Endothelial cell of umbilical vein (primary cell): ENCODE measurements around the gene DGCR2. TPM values are rescaled to one million over a fixed set of nuclear protein-coding genes. Genes with fewer than 3 reads are reported as not detected.

Experiments
- BruUV-seq: library from RNA; stranded (reverse); fragments of 400-500 nt; replicated peaks from 2 replicates; lab custom pipeline; 2021; lab: Mats Ljungman, UMichigan
- CTCF ChIA-PET: fragments of 300-600, 350-600 bp; sonication (Branson Sonifier 250); formaldehyde crosslinking; loops from one replicate; lab custom pipeline; 2021; ENCODE audit warnings: antibody characterized with exemption, inconsistent platforms; lab: Charles Lee
- POLR2A ChIA-PET: fragments of 300-600, 350-600 bp; sonication (Branson Sonifier 250); formaldehyde crosslinking; loops from one replicate; lab custom pipeline; 2021; ENCODE audit warnings: antibody characterized with exemption, inconsistent platforms; lab: Charles Lee
- DNase-seq: peaks from one replicate; pipeline ENCODE4 v3.0.0-alpha.2; 2011; ENCODE audit warnings: low read depth, low spot score
- FAIRE-seq: peaks from 2 replicates; lab custom pipeline; 2011; peaks lifted over from hg19 to GRCh38; lab: Jason Lieb, UNC
- H2AFZ ChIP-seq: 2 replicates; pipeline ENCODE4 v1.6.0; 2012; ENCODE audit warnings: low read depth, low read length, control low read depth, inconsistent platforms
- H3K27ac ChIP-seq: 2 replicates; pipeline ENCODE4 v1.5.1; 2011; ENCODE audit warnings: low read depth, mild to moderate bottlenecking, control low read depth, low read length, moderate library complexity; ENCODE audit not compliant: insufficient read depth
- H3K27me3 ChIP-seq, 2 experiments: 2 replicates each; pipeline versions ENCODE4 v1.6.0 to v1.6.1; 2011; ENCODE audit warnings: low read length in 2 of 2, mixed read lengths in 1 of 2; ENCODE audit not compliant: control insufficient read depth in 2 of 2, insufficient read depth in 2 of 2
- H3K36me3 ChIP-seq, 2 experiments: 2 replicates in 1 of 2; 3 replicates in 1 of 2; pipeline ENCODE4 v1.5.1; 2011; ENCODE audit warnings: low read length in 2 of 2, mild to moderate bottlenecking in 1 of 2, moderate library complexity in 1 of 2; ENCODE audit not compliant: control insufficient read depth in 2 of 2, insufficient read depth in 2 of 2; ENCODE audit errors: extremely low read depth in 1 of 2
- H3K4me1 ChIP-seq: 3 replicates; pipeline ENCODE4 v1.5.1; 2011; ENCODE audit warnings: mild to moderate bottlenecking, low read length; ENCODE audit not compliant: control insufficient read depth, insufficient read depth; ENCODE audit errors: extremely low read depth
- H3K4me2 ChIP-seq: 2 replicates; pipeline ENCODE4 v1.6.1; 2011; ENCODE audit warnings: low read length, control low read depth, mixed read lengths; ENCODE audit not compliant: insufficient read depth
- H3K4me3 ChIP-seq, 3 experiments: fragments of 200-600 bp in 1 of 3; sonication (generic), shearing (Covaris generic) in 1 of 3; replicated peaks in 1 of 3; 2 replicates each; pipeline ENCODE4 v1.5.1; 2011 to 2016; ENCODE audit warnings: control low read depth in 3 of 3, low read length in 3 of 3, mild to moderate bottlenecking in 2 of 3, inconsistent platforms in 1 of 3, low read depth in 1 of 3, moderate library complexity in 1 of 3; ENCODE audit not compliant: insufficient read depth in 1 of 3
- H3K79me2 ChIP-seq: 2 replicates; pipeline ENCODE4 v1.6.0; 2012; ENCODE audit warnings: low read length, inconsistent platforms; ENCODE audit not compliant: control insufficient read depth, insufficient read depth
- H3K9ac ChIP-seq: replicated peaks from 2 replicates; pipeline ENCODE3; 2011; ENCODE audit warnings: low read length, control low read depth; ENCODE audit not compliant: insufficient read depth; ENCODE audit errors: extremely low read depth
- H3K9me1 ChIP-seq: replicated peaks from 3 replicates; pipeline ENCODE4 v1.6.0; 2011; ENCODE audit warnings: mild to moderate bottlenecking, low read length; ENCODE audit not compliant: control insufficient read depth, insufficient read depth; ENCODE audit errors: extremely low read depth
- H3K9me3 ChIP-seq: replicated peaks from 2 replicates; pipeline ENCODE4 v1.5.1; 2012; ENCODE audit warnings: low read length, inconsistent platforms; ENCODE audit not compliant: control insufficient read depth, insufficient read depth
- H4K20me1 ChIP-seq: replicated peaks from 2 replicates; pipeline ENCODE3; 2011; ENCODE audit warnings: mild to moderate bottlenecking, low read length; ENCODE audit not compliant: control insufficient read depth, insufficient read depth; ENCODE audit errors: extremely low read depth
- CTCF ChIP-seq, 2 donors: IDR thresholded peaks; 1 replicate in 1 of 2; 2 replicates in 1 of 2; pipeline ENCODE4 v1.5.1; 2011; ENCODE audit warnings: low read length in 2 of 2, mild to moderate bottlenecking in 2 of 2, moderate library complexity in 2 of 2, control low read depth in 1 of 2, inconsistent platforms in 1 of 2, low read depth in 1 of 2; ENCODE audit not compliant: insufficient read depth in 1 of 2; ENCODE audit errors: extremely low read depth in 1 of 2
- EZH2 ChIP-seq: IDR thresholded peaks from 2 replicates; pipeline ENCODE4 v1.6.1; 2012; ENCODE audit warnings: borderline replicate concordance, low read depth, mild to moderate bottlenecking, moderate library complexity, low read length, inconsistent platforms; ENCODE audit not compliant: severe bottlenecking
- FOS ChIP-seq: IDR thresholded peaks from 2 replicates; pipeline ENCODE4 v1.6.1; 2011; ENCODE audit warnings: mild to moderate bottlenecking, low read length, moderate library complexity, borderline replicate concordance; ENCODE audit not compliant: insufficient read depth
- GATA2 ChIP-seq: IDR thresholded peaks from 2 replicates; pipeline ENCODE4 v1.7.0; 2011; ENCODE audit warnings: low read depth, mild to moderate bottlenecking, moderate library complexity, mixed read lengths, low read length; ENCODE audit not compliant: insufficient read length, insufficient read depth
- JUN ChIP-seq: IDR thresholded peaks from 2 replicates; pipeline ENCODE4 v1.6.1; 2011; ENCODE audit warnings: borderline replicate concordance, low read depth; ENCODE audit not compliant: insufficient read length, insufficient read depth
- MYC ChIP-seq: IDR thresholded peaks from one replicate; pipeline ENCODE4 v1.6.1; 2011; ENCODE audit warnings: mild to moderate bottlenecking, low read depth, low read length
- POLR2A ChIP-seq: IDR thresholded peaks from 2 replicates; pipeline ENCODE4 v1.6.1; 2012; ENCODE audit warnings: low read depth, mild to moderate bottlenecking, control low read depth, low read length
- POLR2AphosphoS5 ChIP-seq: IDR thresholded peaks from 2 replicates; pipeline ENCODE4 v1.6.1; 2012; ENCODE audit warnings: low read depth, mild to moderate bottlenecking, control low read depth, low read length, moderate library complexity; ENCODE audit not compliant: insufficient read depth
- dilution Hi-C: fragments of 300-500 bp; cut with MboI; formaldehyde crosslinking; loops from one replicate; pipeline ENCODE4 v1.15.0; 2019; ENCODE audit warnings: low sequenced_read_pairs; ENCODE audit not compliant: extremely low pct_ligation_motif_present
- intact Hi-C: fragments of 100-400 bp; cut with micrococcal nuclease; formaldehyde crosslinking; loops from one replicate; pipeline ENCODE4 v1.10.0; 2022
- polyA plus RNA-seq, 4 experiments: library from polyadenylated mRNA; depleted of rRNA in 3 of 4; stranded (reverse) in 3 of 4; unstranded in 1 of 4; fragments of >200 nt; gene quantifications; 2 replicates each; pipeline versions ENCODE4 v1.2.1 to v1.2.3, GENCODE V29; 2011 to 2012; ENCODE audit warnings: missing spikeins in 1 of 4
- total RNA-seq: library from RNA; stranded (reverse); gene quantifications from 2 replicates; pipeline ENCODE4 v1.2.3, GENCODE V29; 2021
- TF ChIP-seq, protein P1 (sequence below): IDR thresholded peaks from 2 replicates; pipeline ENCODE4 v1.6.1; 2011; ENCODE audit not compliant: insufficient read depth, insufficient read length

The DGCR2 gene
- total and polyA plus RNA-seq, 2 donors (not counting 3 experiments of a cell fraction or from before 2014, with no cell fraction given), result 44.8 to 51.2 TPM

GRCh38 chr22:19086896-19087295 lies 35.3 kb downstream of the DGCR2 start:
- H4K20me1 ChIP-seq, result no peaks in the 10 kb centered on the region
- no peak overlapping the region for H3K9ac ChIP-seq
- TF ChIP-seq FOS (no peak), POLR2AphosphoS5 (no peak), POLR2A (no peak), EZH2 (no peak)
- H3K4me2 ChIP-seq, result no peak overlapping the region
- no peaks in the 10 kb centered on the region for H3K79me2 ChIP-seq
- peaks cover 18% of the 10 kb centered on the region for H3K4me1 ChIP-seq
- peaks cover 0 to 5% of the 10 kb centered on the region in 2 experiments for H3K36me3 ChIP-seq
- dilution Hi-C loops (no loop called here), intact Hi-C loops (no loop called here)
- DNase-seq (no peak), FAIRE-seq (no peak)
- H3K27me3 ChIP-seq, result no peaks in the 10 kb centered on the region
- POLR2A ChIA-PET, result no interaction called here
- H2AFZ ChIP-seq, result no peak overlapping the region
- peak overlapping the region; percentile 76 for H3K27ac ChIP-seq
- CTCF ChIA-PET, result no interaction called here
- BruUV-seq, result no TSS peak
- H3K9me3 ChIP-seq, result no peaks in the 10 kb centered on the region
- no peaks in the 10 kb centered on the region for H3K9me1 ChIP-seq
- no peak overlapping the region for H3K4me3 ChIP-seq

DNA sequence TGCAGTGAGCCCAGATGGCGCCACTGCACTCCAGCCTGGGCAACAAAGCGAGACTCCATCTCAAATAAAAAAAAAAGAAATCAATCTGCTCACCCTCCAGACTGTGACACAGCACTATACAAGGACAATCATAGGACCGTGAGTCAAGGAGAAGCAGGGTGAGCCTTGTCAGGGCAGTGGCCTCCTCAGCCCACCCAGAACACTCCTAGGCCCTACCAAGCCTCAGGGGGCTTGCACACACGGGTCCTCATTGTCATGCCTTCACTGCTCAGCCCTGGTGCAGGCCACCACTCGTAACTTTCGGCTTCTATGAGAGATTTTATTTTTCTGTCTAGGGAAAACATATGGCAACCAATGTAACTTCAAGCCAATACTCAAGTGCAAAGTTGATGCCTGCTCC lies 35.8 kb downstream of the DGCR2 start:
- Histone ChIP-seq H3K27ac (peak overlapping the region; percentile 76), H3K9me3 (no peaks in the 10 kb centered on the region), H3K9ac (no peak overlapping the region), H3K4me3 (no peak overlapping the region), H3K4me2 (peak overlapping the region; percentile 65), H2AFZ (no peak overlapping the region), H4K20me1 (no peaks in the 10 kb centered on the region), H3K27me3 (no peaks in the 10 kb centered on the region), H3K9me1 (no peaks in the 10 kb centered on the region), H3K4me1 (peaks cover 18% of the 10 kb centered on the region), H3K79me2 (no peaks in the 10 kb centered on the region), H3K36me3 (peaks cover 0 to 5% of the 10 kb centered on the region in 2 experiments)
- intact Hi-C loops (no loop called here), dilution Hi-C loops (no loop called here)
- ChIA-PET CTCF (interaction anchor here (1.6 kb wide), 1 partner anchor 32 kb away, joined by 3 read pairs; no protein-coding TSS in a partner anchor), POLR2A (interaction anchor here (1.4 kb wide), 1 partner anchor 9 kb away, joined by 5 read pairs; no protein-coding TSS in a partner anchor)
- no TSS peak for BruUV-seq
- TF ChIP-seq POLR2A (no peak), MYC (no peak), POLR2AphosphoS5 (no peak), EZH2 (no peak), GATA2 (no peak), FOS (no peak), CTCF (IDR thresholded peaks at IDR 0.05; ENCODE audit: extremely low read depth in 1 of 2, insufficient read depth in 1 of 2, low read depth in 1 of 2, low read length in 2 of 2) (no peak), JUN (no peak)
- TF ChIP-seq, protein P1, sequence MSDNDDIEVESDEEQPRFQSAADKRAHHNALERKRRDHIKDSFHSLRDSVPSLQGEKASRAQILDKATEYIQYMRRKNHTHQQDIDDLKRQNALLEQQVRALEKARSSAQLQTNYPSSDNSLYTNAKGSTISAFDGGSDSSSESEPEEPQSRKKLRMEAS, result no peak
- DNase-seq (no peak), FAIRE-seq (no peak)
